GM19372 (cell line): ENCODE results near the gene NR1I3.
A peak's percentile ranks its signal among the peaks of the same experiment; 100 is the strongest.

Experiments used
- ATAC-seq: cut with Tn5 transposase; IDR thresholded peaks from one replicate; pipeline ENCODE4 v1.9.1; 2021; ENCODE audit warnings: mild to moderate bottlenecking, low read depth, moderate library complexity; ENCODE audit not compliant: unreplicated experiment

The NR1I3 gene

DNA sequence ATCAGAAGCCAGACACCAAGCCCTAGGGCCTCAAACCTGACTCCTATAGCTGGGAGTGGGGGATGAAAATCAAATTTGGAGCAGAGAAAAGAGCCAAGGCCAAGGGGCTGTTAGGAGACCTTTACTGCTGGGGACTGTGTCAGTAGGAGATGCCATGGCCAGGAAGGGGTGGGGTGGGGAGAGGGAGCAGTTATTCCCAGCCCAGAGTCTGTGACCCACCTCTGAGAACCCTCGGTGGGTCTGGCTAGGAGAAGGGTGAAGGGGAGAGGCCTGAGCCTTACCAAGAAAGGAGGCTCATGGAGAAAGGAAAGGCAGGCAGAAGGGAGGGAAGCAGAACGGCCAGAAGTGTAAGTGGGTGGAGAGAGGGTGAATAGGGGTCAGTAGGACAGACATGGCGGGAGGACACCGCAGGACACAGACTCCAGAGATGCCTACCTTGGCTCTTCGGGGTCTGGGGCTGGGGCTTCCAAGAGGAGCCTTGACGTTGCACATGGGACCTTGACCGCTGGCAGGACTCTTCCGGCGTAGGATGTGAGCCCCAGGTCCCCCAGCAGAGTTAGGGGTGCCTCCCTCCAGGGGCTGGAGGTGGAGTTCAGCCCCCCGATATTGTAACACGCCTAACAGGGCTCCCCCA lies 40.3 kb downstream of the NR1I3 start:
- ATAC-seq, result no peak

DNA sequence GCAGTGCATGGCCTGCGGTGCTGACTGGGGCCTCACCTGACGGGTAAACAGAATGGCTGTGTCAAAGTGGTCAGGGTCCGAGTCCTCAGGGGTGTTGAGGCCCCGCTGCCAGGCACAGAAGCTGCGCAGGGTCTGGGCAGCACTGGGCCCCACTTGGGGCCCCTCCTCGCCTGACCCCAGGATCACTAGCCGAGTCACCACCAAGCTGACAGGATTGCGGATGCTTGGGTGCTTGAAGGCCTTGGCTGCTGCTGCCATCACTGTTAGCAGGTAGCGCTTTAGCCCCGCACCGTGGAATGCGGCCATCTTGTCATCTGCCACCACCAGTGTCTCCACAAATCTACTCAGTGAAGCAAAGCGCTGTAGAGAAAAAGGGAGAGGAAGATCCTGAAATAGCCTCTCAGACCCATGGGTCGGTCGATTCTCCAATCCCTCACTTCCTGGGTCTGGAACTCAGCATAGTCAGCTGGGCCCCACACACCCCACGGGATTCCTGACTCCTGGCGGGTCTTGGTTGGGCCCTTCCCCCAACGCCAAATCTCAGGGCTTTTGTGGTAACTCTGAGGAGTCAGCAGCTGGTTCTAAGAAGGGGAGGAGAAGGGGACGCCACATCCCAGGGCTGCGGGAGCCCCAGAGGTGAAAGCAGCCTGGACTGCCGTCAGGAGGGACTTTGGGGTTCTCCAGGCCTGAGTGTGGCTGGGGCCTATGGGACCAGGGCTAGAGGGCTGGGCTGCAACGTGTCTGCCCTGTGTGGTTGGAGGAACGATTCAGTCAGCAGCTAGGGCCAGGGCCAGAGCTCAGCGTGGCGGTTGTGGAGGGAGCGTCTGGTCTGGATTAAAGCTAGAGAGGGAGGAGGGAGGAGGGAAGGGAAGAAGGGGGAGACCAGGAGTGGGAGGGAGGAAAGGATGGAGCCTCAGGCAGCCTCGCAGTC lies 41.2 kb downstream of the NR1I3 start:
- ATAC-seq, result no peak

DNA sequence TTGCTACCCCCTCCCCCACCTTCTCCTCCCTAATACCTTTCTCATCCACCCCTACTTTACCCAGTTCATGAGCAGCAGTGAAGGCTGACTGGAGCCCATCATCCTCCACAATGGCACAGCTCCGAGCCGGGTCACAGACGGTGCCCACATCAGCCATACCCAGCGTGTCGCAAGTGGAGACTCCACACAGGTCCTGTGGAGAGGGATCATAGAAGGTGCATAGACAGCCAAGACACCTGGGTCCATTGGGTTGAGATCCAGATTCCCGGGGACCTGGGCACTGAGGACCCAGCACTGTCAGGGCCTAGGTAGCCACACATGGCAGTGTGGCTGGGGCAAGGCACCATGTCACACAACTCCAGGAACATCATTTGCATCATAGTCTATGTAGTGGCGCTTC lies 41.9 kb downstream of the NR1I3 start:
- ATAC-seq, result no peak

DNA sequence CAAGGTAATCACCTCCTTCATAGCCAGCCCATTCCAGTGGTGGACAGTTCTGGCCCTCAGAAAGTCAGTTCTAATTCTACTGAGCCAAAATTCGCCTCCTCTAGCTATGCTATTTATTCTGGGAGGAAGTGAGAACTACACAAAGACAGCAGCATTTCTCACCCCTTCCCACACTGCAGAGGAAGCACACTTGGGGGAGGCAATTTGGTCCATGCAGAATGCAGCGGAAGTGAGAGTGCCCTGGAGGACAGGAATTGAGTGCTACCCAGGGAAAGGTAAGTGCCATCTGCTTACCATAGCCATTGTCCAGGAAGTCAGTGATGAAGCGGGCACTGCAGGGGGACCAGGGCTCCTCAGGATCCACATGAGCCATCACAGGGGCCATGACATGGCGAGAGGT lies 42.8 kb downstream of the NR1I3 start:
- no peak for ATAC-seq

DNA sequence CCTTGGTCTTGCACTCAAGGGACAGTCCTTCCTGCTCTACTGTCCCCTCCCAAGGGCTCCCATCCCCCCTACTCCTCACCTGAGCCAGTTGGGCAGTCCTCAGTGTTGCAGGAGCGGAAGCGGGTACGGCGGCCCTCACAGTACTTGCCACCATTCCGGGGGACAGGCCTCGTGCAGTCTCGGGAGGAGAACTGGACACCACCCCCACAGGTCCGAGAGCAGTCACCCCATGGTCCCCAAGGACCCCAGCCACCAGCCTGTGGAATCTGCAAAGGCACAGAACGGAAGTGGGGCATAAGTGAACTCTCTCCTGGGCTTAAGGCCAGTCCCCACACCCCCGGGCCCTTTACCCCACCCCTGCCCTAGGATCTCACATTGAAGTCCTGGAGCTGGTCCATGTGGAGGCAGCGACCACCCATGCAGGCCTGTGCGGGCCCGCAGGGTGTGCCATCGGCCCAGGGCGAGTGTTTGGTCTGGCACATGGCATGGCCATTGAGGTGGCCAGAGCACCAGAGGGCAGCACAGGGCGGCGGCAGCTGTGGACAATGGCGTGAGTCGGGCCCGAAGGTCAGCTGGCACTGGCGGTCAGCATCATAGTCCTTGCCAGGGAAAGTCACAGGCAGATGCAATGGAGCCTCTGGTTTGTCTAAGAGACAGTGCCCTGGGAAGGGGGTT lies 44.3 kb downstream of the NR1I3 start:
- no peak for ATAC-seq

DNA sequence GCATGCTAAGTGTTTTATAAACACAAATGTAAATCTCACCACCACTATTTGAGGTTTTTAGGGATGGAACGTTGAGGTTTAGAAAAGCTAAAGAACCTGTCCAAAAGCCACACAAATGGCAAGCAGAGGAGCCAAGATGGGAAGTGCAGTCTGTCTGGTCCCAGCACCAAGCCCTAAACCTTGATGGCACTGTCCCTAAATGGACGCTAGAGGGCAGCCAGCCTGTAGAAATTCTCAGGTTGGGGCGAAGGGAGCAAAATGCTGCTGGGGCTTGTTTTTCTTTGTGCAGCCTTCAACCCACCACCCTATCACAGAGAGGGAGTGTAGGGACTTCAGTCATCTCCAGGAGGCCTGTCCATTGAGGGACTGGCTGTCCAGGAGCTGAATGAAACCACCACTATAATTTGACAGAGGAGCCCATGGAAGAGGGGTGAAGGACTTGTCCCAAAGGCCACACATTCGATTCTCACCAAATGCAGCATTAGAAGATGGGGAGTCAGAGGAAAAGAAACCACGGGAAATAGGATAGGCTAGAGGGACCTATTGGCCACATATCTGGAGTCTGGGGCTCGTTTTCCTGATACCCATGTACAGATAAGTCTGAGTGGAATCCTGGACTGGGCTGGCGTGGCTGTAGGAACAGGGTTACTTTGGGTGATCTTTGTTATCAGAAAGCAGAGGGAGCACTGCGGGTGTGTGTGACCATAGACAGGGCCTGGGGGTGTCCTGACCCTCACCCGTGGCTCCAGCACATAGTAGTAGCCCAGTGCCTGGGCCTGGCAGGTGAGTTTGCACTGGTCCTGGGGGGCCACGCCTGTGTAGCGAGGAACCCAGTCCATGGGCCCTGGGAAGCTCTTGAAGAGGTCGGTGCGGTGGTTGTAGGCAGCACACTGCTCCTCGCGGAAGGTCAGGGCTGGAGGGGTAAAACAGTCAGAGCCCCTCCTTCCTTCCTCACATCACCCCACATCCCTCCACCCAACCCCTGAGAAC lies 45.2 kb downstream of the NR1I3 start:
- ATAC-seq, result no peak

DNA sequence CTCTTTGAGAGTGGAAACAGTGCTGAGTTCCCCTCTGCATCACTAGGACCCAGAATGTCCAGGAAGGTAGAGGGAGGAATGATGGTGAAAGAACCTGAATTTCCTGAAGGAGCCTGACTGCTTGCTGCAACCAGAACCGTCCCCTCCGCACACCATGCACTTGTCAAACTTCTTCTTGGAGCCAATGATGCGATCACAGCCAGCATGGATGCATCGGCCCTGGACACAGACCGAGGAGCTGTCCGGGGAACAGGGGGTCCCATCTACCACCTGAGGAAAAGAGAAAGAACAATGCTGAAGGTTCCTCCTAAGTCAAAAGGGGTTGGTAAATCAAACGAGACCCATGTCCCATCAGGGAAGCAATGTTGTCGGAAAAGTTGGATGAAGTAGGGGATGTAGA lies 46.0 kb downstream of the NR1I3 start:
- no peak for ATAC-seq

DNA sequence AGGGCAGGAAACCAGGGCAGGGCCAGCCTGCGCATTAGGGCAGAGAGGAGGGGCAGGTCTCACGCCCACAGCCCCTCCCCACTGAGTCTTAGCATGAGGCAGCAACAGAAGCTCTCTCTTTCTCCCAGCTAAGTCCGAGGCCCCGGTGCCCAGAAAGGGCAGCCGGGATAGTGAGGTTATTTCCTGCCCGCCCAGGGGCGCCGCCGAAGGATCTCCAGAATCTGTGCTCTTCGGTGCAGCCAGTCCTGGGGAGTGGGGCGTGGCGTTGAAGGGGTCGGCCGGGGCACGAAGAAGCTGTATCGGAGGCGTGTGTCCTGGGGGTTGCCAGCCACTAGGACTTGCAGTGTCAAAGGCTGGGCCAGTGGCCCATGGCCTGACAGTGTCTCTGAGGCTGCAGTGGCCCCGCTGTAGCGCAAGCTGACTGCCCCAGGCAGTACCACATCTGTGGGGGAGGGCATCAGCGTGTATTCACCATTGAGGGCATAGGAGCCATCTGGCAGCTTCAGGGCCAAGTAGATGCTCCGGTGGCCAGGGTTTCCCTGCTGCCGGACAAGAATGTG lies 47.0 kb downstream of the NR1I3 start:
- no peak for ATAC-seq

DNA sequence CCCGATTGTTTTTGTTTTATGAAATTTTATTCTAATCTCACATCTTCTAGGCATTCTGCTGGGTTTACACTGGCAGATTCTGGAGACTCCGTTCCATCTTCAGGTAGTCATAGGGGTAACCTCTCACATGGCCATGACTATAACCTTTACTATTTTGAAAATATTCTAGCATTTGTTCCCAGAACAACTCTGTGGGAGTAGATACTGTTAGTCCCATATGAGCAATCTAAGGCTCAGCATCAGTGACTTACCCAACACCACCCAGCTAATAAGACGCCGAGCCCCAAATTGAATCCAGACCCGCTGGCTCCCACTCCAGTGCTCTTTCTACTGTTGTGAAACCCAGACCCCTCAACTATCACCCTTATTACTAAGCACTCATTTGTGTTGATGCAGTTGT lies 49.0 kb downstream of the NR1I3 start:
- no peak for ATAC-seq

DNA sequence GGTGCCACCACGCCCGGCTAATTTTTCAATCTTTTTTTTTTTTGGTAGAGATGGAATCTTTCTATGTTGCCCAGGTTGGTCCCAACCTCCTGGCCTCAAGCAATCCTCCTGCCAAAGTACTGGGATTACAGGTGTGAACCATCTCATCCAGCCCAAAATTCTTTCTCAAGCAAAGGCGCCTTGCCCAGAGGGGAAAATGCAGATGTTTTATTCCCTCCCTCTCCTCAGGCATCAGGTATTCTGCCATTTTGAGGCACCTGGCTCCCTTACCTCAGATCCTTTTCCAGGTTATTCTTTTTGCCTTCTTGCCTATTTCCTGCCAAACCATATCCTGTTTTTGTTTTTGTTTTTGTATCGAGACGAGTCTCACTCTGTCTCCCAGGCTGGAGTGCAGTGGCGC lies 49.6 kb downstream of the NR1I3 start:
- no peak for ATAC-seq

DNA sequence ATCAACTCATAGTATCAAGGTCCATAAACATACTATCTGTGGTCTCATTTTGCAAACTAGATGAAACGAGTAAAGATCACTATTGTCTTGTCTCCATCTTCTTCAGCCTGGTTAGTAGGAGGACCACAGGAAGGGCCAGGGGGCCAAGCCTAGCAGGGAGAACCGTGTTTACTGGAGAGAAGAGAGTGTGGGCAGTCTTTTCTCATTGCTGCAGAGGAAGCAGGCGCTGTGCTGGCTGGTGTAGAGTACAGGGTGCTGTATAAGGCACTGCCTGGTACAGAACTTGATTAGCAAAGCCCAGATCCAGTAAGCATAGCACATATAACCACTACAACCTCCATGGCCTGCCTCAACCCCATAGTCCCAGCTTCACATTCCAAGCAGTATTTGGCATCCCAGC lies 50.7 kb downstream of the NR1I3 start:
- no peak for ATAC-seq

DNA sequence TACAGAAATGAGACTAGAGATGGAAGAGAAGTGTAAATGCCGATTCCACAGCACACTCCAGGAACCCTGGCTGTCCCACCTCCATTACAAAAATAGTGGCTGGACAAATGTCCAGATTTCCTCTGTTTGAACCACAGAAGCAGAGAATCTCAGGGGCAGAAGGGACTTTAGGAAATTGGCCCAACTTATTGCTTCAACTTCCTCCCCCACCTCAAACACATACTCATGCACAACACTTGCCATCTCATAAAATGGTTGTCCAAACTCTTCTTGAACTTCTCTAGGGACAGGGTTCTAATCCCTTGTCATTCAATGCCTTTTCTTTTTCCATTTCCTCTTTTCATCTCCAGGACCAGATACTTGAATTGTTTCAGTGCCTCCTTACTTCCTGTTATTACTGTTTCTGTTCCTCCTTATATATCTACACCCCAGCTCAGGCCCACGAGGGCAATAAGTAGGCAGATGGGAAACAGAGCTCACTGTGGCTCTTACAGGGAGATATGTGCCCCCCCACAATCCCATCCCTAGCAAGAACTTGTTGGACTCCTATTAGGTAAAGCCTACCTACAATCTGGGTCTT lies 52.2 kb downstream of the NR1I3 start:
- ATAC-seq, result peak; percentile 19

DNA sequence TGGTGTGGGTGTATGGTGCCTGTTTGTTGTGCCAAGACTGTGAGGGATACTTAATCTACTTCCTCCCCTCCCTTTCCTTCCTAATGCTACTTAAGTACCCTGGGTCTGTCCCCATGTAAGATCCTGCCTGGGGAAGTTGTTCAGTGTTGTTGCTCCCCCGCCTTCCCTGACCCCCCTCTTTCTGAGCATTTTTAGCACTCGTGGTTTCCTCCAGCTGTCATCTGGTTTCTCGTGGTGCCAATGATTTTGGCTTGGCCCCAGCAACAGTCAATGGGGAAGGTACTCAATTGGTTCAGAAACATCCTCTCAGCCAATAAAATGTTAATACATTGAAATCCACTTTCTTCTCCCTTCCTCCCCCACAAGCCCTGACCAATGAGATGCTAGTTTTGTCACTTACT lies 52.7 kb downstream of the NR1I3 start:
- ATAC-seq, result peak; percentile 67

DNA sequence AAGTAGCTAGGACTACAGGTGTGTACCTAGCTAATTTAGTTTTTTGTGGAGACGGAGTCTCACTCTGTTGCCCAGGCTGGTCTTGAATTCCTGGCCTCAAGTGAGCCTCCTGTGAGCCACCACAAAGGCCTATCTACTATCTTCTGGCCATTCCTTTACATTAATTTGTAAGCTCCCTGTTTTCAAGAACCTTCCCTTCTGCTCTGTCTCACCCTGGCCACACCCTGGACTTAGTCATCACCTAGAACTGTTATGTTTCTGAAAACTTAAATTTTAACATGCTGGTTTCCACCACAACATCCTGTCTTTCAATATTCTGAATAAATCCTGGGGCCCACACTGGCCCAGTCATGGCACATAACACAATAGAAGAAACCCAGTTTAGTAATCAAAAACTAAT lies 55.8 kb downstream of the NR1I3 start:
- ATAC-seq, result peak; percentile 47

DNA sequence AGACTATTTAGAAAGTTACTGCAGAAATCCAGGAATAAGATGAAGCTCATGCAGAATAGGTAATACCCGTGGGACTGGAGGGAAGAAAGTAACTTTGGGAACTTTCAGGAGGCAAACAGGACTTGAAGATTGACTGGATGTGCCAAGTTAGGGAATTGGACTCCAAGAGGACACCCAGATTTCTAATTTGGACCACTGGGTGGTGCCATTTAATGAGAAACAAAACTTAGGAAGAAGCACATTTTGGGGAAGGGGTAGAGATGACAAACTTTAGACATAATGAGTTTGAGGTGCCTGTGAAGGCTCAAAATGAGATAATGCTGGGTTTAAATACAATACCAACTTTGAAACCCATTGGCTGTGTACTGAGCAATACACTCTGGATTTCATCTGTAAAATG lies 57.4 kb downstream of the NR1I3 start:
- ATAC-seq, result no peak

DNA sequence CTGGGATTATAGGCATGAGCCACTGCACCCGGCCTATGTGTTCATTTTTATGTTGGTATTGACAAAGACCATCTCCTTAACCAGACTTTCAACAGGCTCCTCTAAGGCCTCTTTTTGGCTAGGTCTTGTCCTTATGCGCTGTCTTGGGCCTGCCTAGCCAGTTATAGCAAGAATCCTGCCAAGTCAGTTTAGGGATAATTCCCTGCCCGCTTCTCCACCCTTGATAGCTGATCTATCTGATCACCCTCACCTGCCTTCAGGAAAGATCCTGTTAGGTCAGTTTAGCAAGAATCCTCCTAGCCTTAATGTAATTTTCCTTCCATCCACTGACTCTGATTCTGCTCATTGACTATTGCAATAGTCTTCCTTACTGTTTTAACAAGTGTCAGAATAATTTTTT lies 58.3 kb downstream of the NR1I3 start:
- no peak for ATAC-seq
